ENCODE data around the gene CLINT1.

Gene CLINT1

DNA sequence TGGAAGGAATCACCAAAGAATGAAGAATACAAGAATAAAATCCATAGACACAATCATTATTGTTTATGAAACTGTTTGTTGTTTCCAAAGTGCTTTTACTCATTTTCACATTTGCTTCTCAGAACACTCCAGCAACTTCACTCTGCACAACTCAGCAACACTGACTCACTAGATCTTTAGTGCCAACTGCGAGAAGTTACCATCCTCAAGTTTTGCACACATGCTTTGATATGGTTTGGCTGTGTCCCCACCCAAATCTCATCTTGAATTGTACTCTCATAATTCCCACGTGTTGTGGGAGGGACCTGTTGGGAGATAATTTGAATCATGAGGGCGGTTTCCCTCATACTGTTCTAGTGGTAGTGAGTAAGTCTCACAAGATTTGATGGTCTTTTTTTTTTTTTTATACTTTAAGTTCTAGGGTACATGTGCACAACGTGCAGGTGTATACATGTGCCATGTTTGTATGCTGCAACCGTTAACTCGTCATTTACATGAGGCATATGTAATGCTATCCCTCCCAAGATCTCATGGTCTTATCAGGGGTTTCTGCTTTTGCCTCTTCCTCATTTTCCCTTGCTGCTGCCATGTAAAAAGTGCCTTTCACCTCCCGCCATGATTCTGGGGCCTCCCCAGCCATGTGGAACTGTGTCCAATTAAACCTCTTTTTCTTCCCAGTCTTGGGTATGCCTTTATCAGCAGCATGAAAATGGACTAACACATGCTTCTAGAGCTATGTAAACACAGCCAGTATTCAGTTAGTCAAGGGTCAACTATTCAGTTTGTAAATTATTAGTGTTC is 36.9 kb downstream of the CLINT1 start:
- peak overlapping the region; percentile 61 for H3K4me2 ChIP-seq (ENCODE audit: low read length)

GRCh38 chr5:157821405-157821804 is 37.5 kb downstream of the CLINT1 start:
- Histone ChIP-seq H3K4me3 (ENCODE audit: low read length) (peak overlapping the region; percentile 47; the same call in 1 of the 2 replicates), H3K4me1 (ENCODE audit: low read length) (peaks cover 59% of the 10 kb centered on the region), H3K27me3 (ENCODE audit: low read depth, low read length) (no peaks in the 10 kb centered on the region), H3K36me3 (replicated peaks; ENCODE audit: low read depth, low read length) (peaks cover 28% of the 10 kb centered on the region), H2AFZ (ENCODE audit: low read depth, low read length) (no peak overlapping the region), H3K9ac (ENCODE audit: low read length) (peak overlapping the region; percentile 37; the same call in 1 of the 2 replicates), H3K79me2 (ENCODE audit: low read length) (peaks cover 95% of the 10 kb centered on the region), H4K20me1 (ENCODE audit: insufficient read depth, low read length) (peaks cover 78% of the 10 kb centered on the region), H3K27ac (ENCODE audit: low read length) (peak overlapping the region; percentile 36), H3K9me3 (ENCODE audit: insufficient read depth, low read length) (no peaks in the 10 kb centered on the region), H3K4me2 (ENCODE audit: low read length) (peak overlapping the region; percentile 61)
- TF ChIP-seq EZH2phosphoT487 (IDR thresholded peaks at IDR 0.05; ENCODE audit: low read depth) (no peak), CTCF (IDR thresholded peaks at IDR 0.05; ENCODE audit: low read depth, low read length) (no peak)

More for the DNA sequence above, 36.9 kb downstream of the CLINT1 start:
- Histone ChIP-seq H3K27ac (ENCODE audit: low read length) (peak overlapping the region; percentile 36), H3K4me1 (ENCODE audit: low read length) (peaks cover 63% of the 10 kb centered on the region), H3K9me3 (ENCODE audit: insufficient read depth, low read length) (no peaks in the 10 kb centered on the region), H3K27me3 (ENCODE audit: low read depth, low read length) (no peaks in the 10 kb centered on the region), H2AFZ (ENCODE audit: low read depth, low read length) (no peak overlapping the region), H3K9ac (ENCODE audit: low read length) (no peak overlapping the region), H4K20me1 (ENCODE audit: insufficient read depth, low read length) (peaks cover 84% of the 10 kb centered on the region), H3K79me2 (ENCODE audit: low read length) (peaks cover 98% of the 10 kb centered on the region), H3K4me3 (ENCODE audit: low read length) (no peak overlapping the region), H3K36me3 (replicated peaks; ENCODE audit: low read depth, low read length) (peaks cover 28% of the 10 kb centered on the region)
- TF ChIP-seq CTCF (IDR thresholded peaks at IDR 0.05; ENCODE audit: low read depth, low read length) = no peak
- TF ChIP-seq EZH2phosphoT487 (IDR thresholded peaks at IDR 0.05; ENCODE audit: low read depth) = no peak

- Histone ChIP-seq H3K9me3 (ENCODE audit: insufficient read depth, low read length) (no peaks in the 10 kb centered on the region), H3K9ac (ENCODE audit: low read length) (peak overlapping the region; percentile 37), H3K4me1 (ENCODE audit: low read length) (peaks cover 52% of the 10 kb centered on the region), H3K27me3 (ENCODE audit: low read depth, low read length) (no peaks in the 10 kb centered on the region), H2AFZ (ENCODE audit: low read depth, low read length) (no peak overlapping the region), H3K4me3 (ENCODE audit: low read length) (peak overlapping the region; percentile 47), H4K20me1 (ENCODE audit: insufficient read depth, low read length) (peaks cover 71% of the 10 kb centered on the region), H3K4me2 (ENCODE audit: low read length) (peak overlapping the region; percentile 61), H3K36me3 (replicated peaks; ENCODE audit: low read depth, low read length) (peaks cover 28% of the 10 kb centered on the region), H3K79me2 (ENCODE audit: low read length) (peaks cover 95% of the 10 kb centered on the region), H3K27ac (ENCODE audit: low read length) (peak overlapping the region; percentile 36)
- TF ChIP-seq EZH2phosphoT487 (IDR thresholded peaks at IDR 0.05; ENCODE audit: low read depth) (no peak), CTCF (IDR thresholded peaks at IDR 0.05; ENCODE audit: low read depth, low read length) (peak; percentile 64)
Observed at GRCh38 chr5:157820593-157821252, 38.2 kb downstream of the CLINT1 start.

DNA sequence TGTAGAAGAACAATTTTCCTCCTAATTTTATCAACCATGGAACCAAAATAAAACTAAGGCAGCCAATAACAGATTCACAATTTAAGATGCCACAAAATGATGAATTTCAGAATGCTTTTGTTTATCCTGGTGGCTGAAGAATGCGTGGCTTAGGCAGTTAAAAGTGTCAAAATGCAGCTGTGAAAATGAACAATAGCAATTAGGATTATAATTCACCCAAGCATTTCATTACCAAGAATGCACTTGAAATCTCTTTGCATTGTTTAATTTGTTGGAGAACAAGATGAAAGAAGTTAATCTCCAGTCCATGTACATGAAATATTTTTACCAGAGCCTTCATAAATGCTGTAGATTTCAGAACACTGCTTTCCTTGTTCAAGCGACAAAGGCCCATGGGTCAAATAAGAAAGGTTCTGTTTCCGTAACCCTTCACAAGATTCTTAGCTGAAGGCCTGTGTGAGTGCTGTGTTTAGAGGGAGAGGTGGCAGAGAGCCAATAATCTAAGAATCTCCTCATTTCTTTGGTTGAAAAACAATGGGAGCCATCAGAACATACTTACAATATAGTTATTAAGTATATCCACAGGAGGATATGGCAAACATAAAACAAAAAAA is 39.3 kb downstream of the CLINT1 start:
- peaks cover 95% of the 10 kb centered on the region for H3K79me2 ChIP-seq (ENCODE audit: low read length)
- H4K20me1 ChIP-seq (ENCODE audit: insufficient read depth, low read length) = peaks cover 60% of the 10 kb centered on the region
- no peaks in the 10 kb centered on the region for H3K9me3 ChIP-seq (ENCODE audit: insufficient read depth, low read length)
- H3K36me3 ChIP-seq (replicated peaks; ENCODE audit: low read depth, low read length) = peaks cover 28% of the 10 kb centered on the region
- no peak overlapping the region for H3K4me2 ChIP-seq (ENCODE audit: low read length)
- no peak overlapping the region for H3K4me3 ChIP-seq (ENCODE audit: low read length)
- H3K27ac ChIP-seq (ENCODE audit: low read length) = peak overlapping the region; percentile 25
- H2AFZ ChIP-seq (ENCODE audit: low read depth, low read length) = no peak overlapping the region
- no peaks in the 10 kb centered on the region for H3K27me3 ChIP-seq (ENCODE audit: low read depth, low read length)
- H3K9ac ChIP-seq (ENCODE audit: low read length) = no peak overlapping the region
- peaks cover 44% of the 10 kb centered on the region for H3K4me1 ChIP-seq (ENCODE audit: low read length)
- TF ChIP-seq EZH2phosphoT487 (IDR thresholded peaks at IDR 0.05; ENCODE audit: low read depth) (no peak), CTCF (IDR thresholded peaks at IDR 0.05; ENCODE audit: low read depth, low read length) (no peak)
